ENCODE measurements around the gene PHF21B.
A peak's percentile ranks its signal among the peaks of the same experiment; 100 is the strongest.

The PHF21B gene

DNA sequence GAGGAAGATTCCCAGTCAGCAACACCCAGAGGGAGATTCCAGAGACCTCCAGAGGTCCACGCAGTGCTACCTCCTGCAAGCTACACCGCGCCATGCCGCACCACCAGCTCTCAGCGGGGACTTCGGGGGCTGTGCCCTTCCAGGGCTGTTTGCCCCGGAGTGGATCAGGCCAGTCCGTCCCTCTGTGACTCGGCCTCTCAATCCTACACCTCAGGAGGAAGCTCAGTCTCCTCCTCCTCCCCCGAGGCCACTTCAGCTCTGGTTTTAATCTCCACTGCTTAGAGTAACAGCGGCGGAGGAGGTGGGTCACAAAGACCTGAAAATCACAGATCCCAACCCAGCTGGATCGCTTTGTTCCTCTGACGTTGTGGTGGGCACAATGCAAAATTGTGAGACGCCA lies 68.6 kb downstream of the PHF21B start:
- TF ChIP-seq, protein P1, sequence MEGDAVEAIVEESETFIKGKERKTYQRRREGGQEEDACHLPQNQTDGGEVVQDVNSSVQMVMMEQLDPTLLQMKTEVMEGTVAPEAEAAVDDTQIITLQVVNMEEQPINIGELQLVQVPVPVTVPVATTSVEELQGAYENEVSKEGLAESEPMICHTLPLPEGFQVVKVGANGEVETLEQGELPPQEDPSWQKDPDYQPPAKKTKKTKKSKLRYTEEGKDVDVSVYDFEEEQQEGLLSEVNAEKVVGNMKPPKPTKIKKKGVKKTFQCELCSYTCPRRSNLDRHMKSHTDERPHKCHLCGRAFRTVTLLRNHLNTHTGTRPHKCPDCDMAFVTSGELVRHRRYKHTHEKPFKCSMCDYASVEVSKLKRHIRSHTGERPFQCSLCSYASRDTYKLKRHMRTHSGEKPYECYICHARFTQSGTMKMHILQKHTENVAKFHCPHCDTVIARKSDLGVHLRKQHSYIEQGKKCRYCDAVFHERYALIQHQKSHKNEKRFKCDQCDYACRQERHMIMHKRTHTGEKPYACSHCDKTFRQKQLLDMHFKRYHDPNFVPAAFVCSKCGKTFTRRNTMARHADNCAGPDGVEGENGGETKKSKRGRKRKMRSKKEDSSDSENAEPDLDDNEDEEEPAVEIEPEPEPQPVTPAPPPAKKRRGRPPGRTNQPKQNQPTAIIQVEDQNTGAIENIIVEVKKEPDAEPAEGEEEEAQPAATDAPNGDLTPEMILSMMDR (IDR thresholded peaks at IDR 0.05; ENCODE audit: poor library complexity, severe bottlenecking) = no peak
- Histone ChIP-seq H3K9me3 (ENCODE audit: severe bottlenecking) (no peaks in the 10 kb centered on the region), H3K4me3 (ENCODE audit: severe bottlenecking) (no peak overlapping the region), H3K27me3 (ENCODE audit: insufficient read depth, poor library complexity, severe bottlenecking) (peaks cover 16% of the 10 kb centered on the region), H3K4me1 (ENCODE audit: insufficient read depth, poor library complexity, severe bottlenecking) (no peaks in the 10 kb centered on the region), H3K27ac (ENCODE audit: poor library complexity, severe bottlenecking) (no peak overlapping the region), H3K36me3 (ENCODE audit: low read depth) (no peaks in the 10 kb centered on the region)
- no peak for DNase-seq (ENCODE audit: low spot score)
- no peak for ATAC-seq (ENCODE audit: low read depth)

DNA sequence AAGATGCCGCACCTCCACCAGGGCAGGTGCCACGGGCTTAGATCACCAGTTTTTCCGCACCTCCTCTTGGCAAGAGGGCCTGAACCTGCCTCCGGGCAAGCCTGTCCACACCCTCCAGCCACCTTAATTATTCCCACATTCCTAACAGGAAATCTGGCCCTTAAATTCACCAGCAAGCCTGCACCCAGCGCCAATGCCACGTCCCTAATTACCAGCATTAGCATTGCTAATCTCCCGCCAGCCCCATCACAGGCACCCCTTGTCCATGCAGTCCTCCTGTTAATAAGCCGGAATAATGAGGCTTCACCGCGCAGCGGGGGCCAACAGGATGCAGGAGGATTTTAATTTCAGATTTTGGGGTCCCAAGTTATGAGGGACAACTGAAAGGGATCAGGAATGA lies 69.7 kb downstream of the PHF21B start:
- H3K27me3 ChIP-seq (ENCODE audit: insufficient read depth, poor library complexity, severe bottlenecking) = peaks cover 16% of the 10 kb centered on the region
- DNase-seq (ENCODE audit: low spot score) (no peak), ATAC-seq (ENCODE audit: low read depth) (no peak)
- no peaks in the 10 kb centered on the region for H3K9me3 ChIP-seq (ENCODE audit: severe bottlenecking)
- TF ChIP-seq, protein P1 (IDR thresholded peaks at IDR 0.05; ENCODE audit: poor library complexity, severe bottlenecking) = no peak
- no peak overlapping the region for H3K27ac ChIP-seq (ENCODE audit: poor library complexity, severe bottlenecking)
- H3K36me3 ChIP-seq (ENCODE audit: low read depth) = no peaks in the 10 kb centered on the region
- no peak overlapping the region for H3K4me3 ChIP-seq (ENCODE audit: severe bottlenecking)
- H3K4me1 ChIP-seq (ENCODE audit: insufficient read depth, poor library complexity, severe bottlenecking) = no peaks in the 10 kb centered on the region

DNA sequence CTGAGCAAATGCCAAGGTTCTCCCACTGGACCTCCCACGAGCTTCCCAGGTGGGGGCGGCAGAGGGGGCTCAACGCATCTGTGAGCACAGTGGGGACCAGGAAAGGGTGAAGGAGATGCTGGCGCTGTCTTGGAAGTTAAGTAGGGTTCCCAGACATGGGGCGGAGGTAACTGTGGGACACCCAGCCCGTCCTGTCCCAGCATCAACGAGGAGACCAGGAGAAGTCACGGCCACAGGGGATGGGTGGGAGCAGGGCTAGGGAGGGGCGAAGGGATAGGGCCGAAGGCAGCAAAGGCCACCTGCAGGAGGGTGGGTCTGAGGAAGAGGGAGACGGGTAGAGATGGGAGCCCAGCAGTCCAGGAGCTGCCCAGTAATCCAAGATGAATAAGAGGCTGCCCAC lies 70.4 kb downstream of the PHF21B start:
- TF ChIP-seq, protein P1 (IDR thresholded peaks at IDR 0.05; ENCODE audit: poor library complexity, severe bottlenecking) = no peak

DNA sequence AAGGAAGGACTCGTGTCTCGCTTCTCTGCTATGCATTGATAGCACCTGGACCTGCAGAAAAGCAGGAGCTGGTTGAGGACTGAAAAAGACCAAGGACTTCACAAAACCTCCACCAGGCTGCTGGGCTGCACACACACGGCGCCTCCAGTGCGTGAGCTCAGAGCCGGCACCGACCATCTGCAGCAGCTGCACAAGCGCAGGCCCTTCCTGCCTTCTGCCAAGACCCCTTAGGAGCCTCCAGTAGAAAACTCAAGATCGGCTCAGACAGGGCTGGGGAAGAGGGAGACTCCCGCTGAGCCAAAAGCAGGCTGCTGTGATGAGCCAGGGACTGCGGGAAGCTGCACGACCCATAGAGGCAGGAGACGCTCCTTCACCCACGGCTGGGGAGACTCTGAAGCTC lies 70.9 kb downstream of the PHF21B start:
- ATAC-seq (ENCODE audit: low read depth) = no peak
- peak; percentile 26 for DNase-seq (ENCODE audit: low spot score)
- H3K9me3 ChIP-seq (ENCODE audit: severe bottlenecking) = no peaks in the 10 kb centered on the region
- no peaks in the 10 kb centered on the region for H3K36me3 ChIP-seq (ENCODE audit: low read depth)
- H3K27me3 ChIP-seq (ENCODE audit: insufficient read depth, poor library complexity, severe bottlenecking) = peaks cover 16% of the 10 kb centered on the region
- no peaks in the 10 kb centered on the region for H3K4me1 ChIP-seq (ENCODE audit: insufficient read depth, poor library complexity, severe bottlenecking)
- no peak overlapping the region for H3K4me3 ChIP-seq (ENCODE audit: severe bottlenecking)
- H3K27ac ChIP-seq (ENCODE audit: poor library complexity, severe bottlenecking) = no peak overlapping the region
- TF ChIP-seq, protein P1 (IDR thresholded peaks at IDR 0.05; ENCODE audit: poor library complexity, severe bottlenecking) = no peak

More for the DNA sequence above, 70.4 kb downstream of the PHF21B start:
- Histone ChIP-seq H3K4me3 (ENCODE audit: severe bottlenecking) (no peak overlapping the region), H3K4me1 (ENCODE audit: insufficient read depth, poor library complexity, severe bottlenecking) (no peaks in the 10 kb centered on the region), H3K9me3 (ENCODE audit: severe bottlenecking) (no peaks in the 10 kb centered on the region), H3K27me3 (ENCODE audit: insufficient read depth, poor library complexity, severe bottlenecking) (peaks cover 16% of the 10 kb centered on the region), H3K36me3 (ENCODE audit: low read depth) (no peaks in the 10 kb centered on the region), H3K27ac (ENCODE audit: poor library complexity, severe bottlenecking) (no peak overlapping the region)
- ATAC-seq (ENCODE audit: low read depth) (no peak), DNase-seq (ENCODE audit: low spot score) (peak; percentile 39)

DNA sequence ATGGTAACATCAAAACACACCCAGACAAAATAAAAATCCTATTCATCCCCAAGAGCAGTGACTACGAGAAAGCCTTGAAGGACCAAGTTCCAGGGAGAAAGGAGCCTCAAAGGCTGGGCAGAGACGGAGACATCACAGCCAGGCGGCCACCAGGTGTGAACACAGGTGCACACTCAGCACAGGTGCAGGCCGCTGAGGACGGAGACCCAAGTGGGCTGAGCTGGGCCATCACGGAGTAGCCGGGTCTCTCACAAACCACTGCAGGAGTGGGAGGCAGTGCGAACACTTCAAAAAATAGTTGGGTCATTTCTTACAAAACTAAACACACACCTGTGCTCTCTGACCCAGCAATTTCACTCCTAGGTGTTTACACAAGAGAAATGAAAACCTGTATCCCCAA lies 72.6 kb downstream of the PHF21B start:
- H3K9me3 ChIP-seq (ENCODE audit: severe bottlenecking) = no peaks in the 10 kb centered on the region
- no peak overlapping the region for H3K4me3 ChIP-seq (ENCODE audit: severe bottlenecking)
- no peaks in the 10 kb centered on the region for H3K4me1 ChIP-seq (ENCODE audit: insufficient read depth, poor library complexity, severe bottlenecking)
- peak; percentile 21 for DNase-seq (ENCODE audit: low spot score)
- TF ChIP-seq, protein P1 (IDR thresholded peaks at IDR 0.05; ENCODE audit: poor library complexity, severe bottlenecking) = no peak
- ATAC-seq (ENCODE audit: low read depth) = no peak
- H3K36me3 ChIP-seq (ENCODE audit: low read depth) = no peaks in the 10 kb centered on the region
- H3K27me3 ChIP-seq (ENCODE audit: insufficient read depth, poor library complexity, severe bottlenecking) = peaks cover 16% of the 10 kb centered on the region
- no peak overlapping the region for H3K27ac ChIP-seq (ENCODE audit: poor library complexity, severe bottlenecking)
